NCI-H1105 (cell line): Measurements from ENCODE around the gene PTX3.

ENCODE experiments used
- DNase-seq: peaks from one replicate; lab custom pipeline; 2025; lab: John Stamatoyannopoulos, UW

Gene PTX3

GRCh38 chr3:157475921-157476414 lies 39.3 kb downstream of the PTX3 start:
- no peak for DNase-seq

DNA sequence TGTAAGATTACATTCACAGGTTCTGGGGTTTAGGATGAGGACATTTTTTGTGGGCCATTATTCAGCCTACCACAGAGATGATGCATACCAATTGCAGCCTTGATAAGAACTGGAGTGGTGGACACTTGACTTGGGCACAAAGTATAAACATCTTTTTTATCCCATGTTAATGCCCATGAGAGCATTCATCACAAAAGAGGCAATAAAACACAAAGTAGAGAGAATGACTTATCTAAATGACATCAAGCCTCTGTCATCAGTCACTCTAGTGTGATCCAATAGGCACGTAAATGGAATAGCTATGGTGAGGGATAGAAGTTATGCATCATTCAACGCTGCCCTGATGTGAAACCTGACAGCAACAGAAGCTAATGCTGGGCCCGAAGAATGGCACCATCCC lies 40.8 kb downstream of the PTX3 start:
- no peak for DNase-seq

DNA sequence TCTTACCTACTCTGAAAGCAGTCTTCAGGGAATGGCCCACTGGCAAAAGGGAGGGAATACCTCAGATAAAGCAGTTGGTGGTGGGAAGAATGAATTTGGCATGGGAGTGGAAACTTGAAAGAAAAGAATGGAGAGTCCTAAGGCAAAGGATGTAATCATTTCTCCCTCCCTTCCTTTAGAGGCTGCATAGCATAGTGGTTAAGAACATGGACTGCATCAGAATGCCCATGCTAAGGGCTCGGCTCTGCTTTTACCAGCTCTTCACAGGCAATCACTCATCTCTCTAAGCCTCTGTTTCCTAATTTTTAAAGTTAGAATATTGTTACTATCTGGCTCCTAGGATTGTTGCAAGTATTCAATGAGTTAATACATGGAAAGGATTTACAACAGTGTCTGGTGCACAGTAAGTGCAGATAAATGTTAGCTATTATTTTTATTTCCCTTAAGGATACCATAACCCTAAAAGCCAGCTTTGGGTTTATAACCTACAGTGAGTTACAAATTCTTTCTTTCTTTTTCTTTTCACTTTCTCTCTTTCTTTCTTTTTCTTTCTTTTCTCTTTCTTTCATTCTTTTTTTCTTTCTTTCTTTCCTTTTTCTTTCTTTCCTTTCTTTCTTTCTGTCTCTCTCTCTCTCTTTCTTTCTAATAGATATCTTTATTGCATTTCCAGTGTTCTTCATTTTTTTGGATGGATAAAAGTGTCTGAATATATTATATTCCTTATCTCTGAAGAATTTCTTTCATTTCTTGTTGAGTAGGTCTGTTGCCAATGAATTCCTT lies 43.0 kb downstream of the PTX3 start:
- DNase-seq = no peak

GRCh38 chr3:157487339-157487738 lies 50.7 kb downstream of the PTX3 start:
- DNase-seq = no peak

DNA sequence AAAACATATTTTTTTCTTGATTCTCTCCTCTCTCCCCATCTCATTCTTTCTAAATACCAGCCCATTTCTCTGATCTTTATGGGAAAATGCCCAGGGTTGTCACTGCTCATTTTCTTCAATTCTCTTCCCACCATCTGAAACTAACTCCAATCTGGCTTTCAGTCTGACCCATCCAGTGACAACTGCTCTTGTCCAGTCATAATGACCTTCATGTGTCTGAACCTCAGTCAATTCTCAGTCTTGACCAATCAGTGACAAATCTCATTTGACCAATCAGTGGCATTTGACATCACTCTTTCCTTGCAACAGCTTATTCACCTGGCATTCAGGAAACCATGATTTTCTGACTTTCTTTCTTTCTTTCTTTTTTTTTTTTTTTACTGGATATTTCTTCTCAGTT lies 51.5 kb downstream of the PTX3 start:
- DNase-seq = no peak

DNA sequence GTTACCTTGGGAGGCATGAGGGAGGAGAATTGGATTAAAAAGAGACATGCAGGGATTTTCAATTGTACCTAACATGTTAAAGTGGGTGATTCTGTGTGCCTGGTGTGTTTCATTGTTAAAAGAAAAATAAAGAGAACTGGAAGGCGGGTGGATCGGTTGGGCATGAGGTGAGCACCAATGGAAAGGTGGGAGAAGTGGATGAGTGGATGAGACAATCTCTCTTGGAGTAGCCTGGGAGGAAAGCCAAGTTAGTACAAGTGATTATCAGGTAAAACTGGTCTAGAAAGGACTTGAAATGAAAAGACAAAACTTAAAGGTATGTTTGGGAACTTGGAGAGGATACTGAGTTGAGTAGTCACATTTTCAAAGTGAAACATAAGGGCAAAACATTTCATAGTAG lies 54.5 kb downstream of the PTX3 start:
- peak; percentile 54 for DNase-seq
